GM21423 (cell line): Measurements from ENCODE around the gene BEST1.

ENCODE experiments used
- ATAC-seq: cut with Tn5 transposase; IDR thresholded peaks from one replicate; pipeline ENCODE4 v1.9.1; 2021; ENCODE audit warnings: mild to moderate bottlenecking, moderate library complexity; ENCODE audit not compliant: unreplicated experiment

The BEST1 gene

GRCh38 chr11:61914471-61915171, 35.5 kb upstream of the BEST1 start:
- ATAC-seq, result no peak

GRCh38 chr11:61916737-61917333, 33.3 kb upstream of the BEST1 start:
- no peak for ATAC-seq

GRCh38 chr11:61917334-61918109, 32.6 kb upstream of the BEST1 start, which contains the start of gene RAB3IL1:
RAB3IL1 (minus strand) TSS chr11:61917566; CDS start chr11:61917367, 199 bp downstream.
- no peak for ATAC-seq

DNA sequence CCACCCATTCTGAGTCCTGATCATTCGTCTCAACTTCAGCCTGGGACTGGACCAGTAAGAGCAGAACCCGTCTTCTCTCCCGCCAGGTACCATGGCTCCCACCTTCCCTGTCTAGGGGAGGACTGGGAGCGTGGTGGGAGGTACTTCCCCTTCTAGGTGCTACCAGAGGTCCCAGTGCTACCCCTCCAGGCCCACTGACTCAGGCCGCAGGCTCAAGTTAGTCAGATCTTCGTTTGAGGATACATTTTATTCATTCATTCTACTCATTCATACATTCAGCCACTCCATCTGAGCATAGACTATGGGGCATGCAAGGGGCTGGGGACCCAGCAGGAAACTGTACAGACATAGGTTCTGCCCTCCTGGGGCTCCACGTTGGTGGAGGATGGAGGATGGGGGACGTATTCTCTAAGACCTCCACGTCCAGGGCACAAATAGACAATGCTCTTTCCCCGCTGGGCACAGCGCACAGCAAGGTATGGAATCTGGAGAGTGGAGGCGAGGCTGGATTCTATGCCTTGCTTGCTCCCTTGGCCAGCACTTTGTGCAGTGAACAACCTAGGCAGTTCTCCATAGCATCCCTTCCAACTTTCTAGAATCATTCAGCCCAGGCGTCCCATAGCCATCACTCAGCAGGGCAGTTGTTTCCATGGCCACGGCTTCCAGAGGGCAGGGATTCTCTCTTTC, 31.8 kb upstream of the BEST1 start:
- no peak for ATAC-seq

DNA sequence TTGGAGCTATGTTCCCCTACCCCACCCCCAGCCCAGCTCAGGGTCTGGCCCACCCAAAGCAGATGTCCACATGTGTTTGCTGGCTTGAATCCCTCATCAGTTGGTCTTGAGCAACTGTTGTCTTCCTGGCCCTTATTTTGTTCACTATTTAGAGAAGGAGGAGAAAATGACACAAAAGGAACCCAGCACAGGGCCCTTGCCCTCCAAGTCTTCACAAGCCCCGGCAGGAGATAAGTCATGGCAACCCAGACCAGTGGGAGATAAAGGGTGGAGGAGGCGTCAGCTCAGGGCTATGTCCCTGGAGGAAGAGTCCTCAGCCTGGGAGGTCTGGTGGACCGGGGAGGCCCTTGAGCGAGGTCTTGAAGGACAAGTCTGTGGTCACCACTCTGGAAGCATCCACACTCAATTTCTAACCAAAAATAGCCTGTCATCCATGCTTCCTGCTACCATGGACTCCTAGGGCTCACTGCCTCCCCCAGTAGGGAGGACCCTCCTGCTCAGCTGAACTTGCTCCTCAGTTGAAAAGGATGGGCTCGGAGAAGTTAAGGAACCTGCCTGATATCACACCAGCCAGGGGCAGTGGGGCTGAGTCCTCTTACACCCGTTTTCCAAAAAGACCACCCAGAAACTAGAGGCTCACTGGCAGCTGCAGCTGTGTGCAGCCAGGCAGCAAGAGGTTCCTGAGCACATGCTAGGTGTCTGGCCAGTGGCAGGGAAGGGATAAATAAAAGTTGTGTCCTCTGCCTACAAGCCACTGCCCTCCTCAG, 31.0 kb upstream of the BEST1 start:
- ATAC-seq, result no peak

- ATAC-seq, result no peak
Measured at GRCh38 chr11:61919705-61920631, 30.2 kb upstream of the BEST1 start.

GRCh38 chr11:61921446-61921845, 28.7 kb upstream of the BEST1 start:
- ATAC-seq, result no peak

DNA sequence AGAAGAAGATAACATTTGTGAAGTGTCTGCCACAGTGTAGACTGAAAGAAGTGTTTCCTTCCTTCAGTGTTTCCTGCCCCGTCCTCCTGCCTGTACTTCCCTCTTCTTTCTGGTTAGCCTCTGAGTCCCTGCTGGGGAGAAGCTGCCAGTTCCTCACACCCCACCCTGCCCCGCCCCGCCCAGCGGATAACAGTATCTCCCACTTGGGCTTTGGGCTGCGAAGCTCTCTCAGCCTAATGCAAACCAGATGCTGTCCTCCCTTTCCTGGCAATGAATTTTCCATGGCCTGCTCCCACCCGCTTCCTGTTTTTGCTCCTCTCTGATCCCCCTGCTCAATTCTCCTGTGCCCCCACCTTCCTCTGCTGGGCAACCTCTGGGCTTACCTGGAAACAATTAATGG, 27.6 kb upstream of the BEST1 start:
- no peak for ATAC-seq

DNA sequence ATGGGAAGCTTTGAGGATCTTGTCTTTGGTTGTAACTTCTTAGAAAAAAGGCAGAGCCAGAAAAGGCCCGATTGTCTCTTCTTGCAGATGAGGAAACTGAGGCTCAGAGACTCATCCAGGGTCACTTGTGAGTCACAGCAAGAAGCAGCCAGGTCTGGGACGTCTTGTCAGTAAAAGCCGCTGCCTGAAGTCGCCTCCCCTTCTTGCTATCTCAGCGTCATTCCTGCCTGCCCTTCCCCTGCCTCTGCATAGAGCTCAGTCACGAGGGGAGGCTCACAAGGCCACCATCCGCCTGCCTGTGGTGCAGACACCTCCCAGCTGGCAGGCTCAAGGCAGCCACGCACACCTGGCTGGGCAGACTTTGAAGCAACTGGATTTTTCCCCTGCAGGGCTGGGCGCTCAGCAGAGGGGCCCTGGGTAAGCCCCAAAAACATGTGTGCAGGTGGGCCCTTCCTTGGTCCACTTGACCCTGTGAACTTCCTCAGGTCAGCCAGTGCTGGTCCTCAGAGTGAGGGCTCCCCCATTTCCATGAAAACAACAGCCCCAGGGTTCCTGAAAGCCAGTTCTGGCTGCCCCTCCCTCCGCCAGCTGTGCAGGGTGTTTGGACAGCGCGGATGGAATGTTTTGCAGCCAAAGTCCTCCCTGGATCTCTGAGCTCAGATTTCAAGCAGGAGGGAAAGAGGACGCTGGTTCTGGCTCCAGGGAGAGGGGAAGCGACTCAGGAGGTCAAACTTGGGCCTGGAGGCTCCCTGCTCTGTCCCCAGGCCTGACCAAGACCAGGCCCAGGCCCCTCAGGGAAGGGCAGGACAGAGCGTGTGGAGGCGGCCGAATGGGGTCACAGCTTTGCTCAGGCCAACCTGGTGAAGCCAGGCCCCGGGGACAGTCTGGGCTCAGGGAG, 26.7 kb upstream of the BEST1 start:
- no peak for ATAC-seq

DNA sequence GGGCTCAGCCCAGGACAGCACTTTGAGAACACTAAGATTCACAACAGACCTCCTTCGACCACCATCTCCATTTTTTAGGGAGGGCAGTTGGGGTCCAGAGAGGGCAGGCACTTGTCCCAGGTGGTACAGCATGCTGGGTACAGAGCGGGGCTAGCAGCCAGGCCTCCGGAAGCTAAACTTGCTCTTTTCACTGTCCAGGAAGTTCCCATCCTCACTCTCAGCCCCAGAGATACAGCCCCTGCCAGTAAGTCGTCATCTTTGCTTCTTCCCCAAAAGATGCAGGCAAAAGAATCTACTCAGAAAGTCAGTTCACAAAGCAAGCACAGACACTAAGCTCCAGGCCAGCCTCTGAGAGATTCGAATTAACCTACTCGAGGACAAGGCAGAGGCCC, 26.1 kb upstream of the BEST1 start:
- no peak for ATAC-seq

DNA sequence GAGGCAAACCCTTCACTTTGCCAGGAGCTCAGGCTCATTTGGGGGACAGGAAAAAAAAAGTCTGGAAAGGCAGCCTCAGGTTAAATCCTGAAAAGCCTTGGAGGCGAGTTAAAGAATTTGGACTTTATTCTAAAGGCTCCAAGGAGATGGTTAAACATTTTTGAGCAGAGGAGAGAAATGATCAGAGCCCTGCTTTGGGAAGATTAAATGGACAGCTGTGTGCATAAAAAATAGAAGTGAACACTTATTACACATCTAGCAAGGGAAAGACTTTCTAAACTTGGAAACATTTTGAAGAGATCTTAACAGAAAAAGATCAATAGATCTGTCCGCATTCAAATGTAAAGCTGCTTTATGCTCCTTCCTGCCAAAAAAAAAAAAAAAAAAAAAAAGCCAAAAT, 24.4 kb upstream of the BEST1 start:
- ATAC-seq, result no peak

- ATAC-seq, result no peak
Measured at GRCh38 chr11:61926235-61926634, 23.9 kb upstream of the BEST1 start.

- ATAC-seq, result no peak
Measured at GRCh38 chr11:61927501-61927900, 22.6 kb upstream of the BEST1 start.

DNA sequence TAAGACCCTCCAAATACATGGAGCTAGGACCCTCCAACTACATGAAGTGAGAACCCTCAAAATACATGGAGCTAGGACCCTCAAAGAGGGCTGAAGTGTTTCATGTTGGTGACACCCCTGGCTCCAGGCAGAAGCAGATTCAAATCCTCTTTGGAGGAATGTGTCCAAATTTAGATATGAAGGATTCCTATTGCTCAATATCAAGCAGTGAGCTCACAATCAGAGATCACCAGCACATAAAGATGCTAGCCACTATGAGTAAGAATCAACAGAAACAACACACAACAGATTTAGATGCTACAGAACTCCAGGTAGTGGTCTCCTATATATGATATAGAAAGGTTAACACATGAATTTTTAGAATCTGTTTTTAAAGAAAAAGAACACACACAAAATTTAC, 21.5 kb upstream of the BEST1 start:
- ATAC-seq, result no peak

GRCh38 chr11:61930933-61931332, 19.2 kb upstream of the BEST1 start:
- no peak for ATAC-seq

DNA sequence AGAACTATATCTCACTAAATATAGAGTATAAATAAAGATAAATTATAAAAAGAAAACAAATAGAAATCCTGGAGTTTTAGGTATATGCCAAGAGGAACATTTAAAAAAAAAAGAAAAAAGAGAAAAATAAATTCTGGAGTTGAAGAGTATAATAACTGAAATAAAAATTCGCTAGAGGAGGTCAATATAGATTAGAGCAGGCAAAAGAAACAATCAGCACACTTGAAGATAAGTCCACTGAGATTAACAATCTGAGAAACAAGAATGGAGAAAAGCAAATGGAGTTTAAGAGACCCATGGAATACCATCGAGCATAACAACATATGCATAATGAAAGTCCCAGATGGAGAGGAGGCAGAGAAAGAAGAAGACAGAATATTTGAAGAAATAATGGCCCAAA, 14.3 kb upstream of the BEST1 start:
- no peak for ATAC-seq

GRCh38 chr11:61940466-61940865, 9.7 kb upstream of the BEST1 start:
- ATAC-seq, result no peak

DNA sequence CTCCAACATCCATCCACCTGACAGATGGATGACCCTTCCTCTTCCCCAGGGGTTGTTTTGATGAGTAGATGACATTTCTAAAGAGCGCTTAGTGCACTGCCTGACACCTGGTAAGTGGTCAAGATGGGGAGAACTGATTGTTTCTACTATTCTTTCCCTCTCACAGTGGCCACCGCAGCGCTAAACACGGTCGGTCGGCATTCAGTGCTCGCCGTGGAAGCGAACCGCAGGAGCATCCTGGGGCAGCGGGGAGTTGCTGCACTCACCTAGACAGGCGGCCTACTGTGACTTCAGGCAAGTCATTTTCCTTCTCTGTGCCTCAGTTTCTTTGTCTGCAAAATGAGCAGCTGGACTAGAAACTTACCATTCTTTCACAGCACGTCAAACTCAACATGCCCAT, 5.0 kb upstream of the BEST1 start:
- no peak for ATAC-seq

- ATAC-seq, result no peak
Measured at GRCh38 chr11:61946894-61947293, 3.3 kb upstream of the BEST1 start.
